Peyer's patch (tissue), 4 donors: ENCODE data around the gene TNC. TPM values are rescaled to one million over a fixed set of nuclear protein-coding genes. Genes with fewer than 3 reads are reported as not detected.
"Not testable (repeated sequence)": the region's sequence is repeated elsewhere in the genome, so short reads cannot be mapped to it uniquely, and the experiment has no call there.

Experiments used
- DNase-seq, 3 donors: peaks; one replicate each; pipeline ENCODE4 v3.0.0-alpha.2; 2017 to 2019
- H3K27ac ChIP-seq, 4 donors: fragments of 200-600 bp; sonication (generic); one replicate each; pipeline ENCODE4 v1.5.1; 2016 to 2019
- H3K27me3 ChIP-seq, 2 donors: fragments of 200-600 bp; sonication (generic); one replicate each; pipeline ENCODE4 v1.5.1; 2019
- H3K36me3 ChIP-seq, 3 donors: fragments of 200-600 bp; sonication (generic); one replicate each; pipeline ENCODE4 v1.5.1; 2016 to 2019
- H3K4me1 ChIP-seq, 4 donors: fragments of 200-600 bp; sonication (generic); one replicate each; pipeline ENCODE4 v1.5.1; 2016 to 2019
- H3K4me3 ChIP-seq, 4 donors: fragments of 200-600 bp; sonication (generic); 1 replicate in 3 of 4; 2 replicates in 1 of 4; pipeline ENCODE4 v1.5.1; 2016 to 2019; ENCODE audit warnings: mild to moderate bottlenecking in 1 of 4
- H3K9me3 ChIP-seq, 4 donors: fragments of 200-600 bp; sonication (generic); one replicate each; pipeline ENCODE4 v1.5.1; 2016 to 2019; ENCODE audit warnings: mild to moderate bottlenecking in 1 of 4
- POLR2A ChIP-seq, 2 donors: fragments of 450-650 bp; IDR thresholded peaks; one replicate each; pipeline ENCODE4 v1.5.1; 2017; ENCODE audit warnings: antibody characterized with exemption in 2 of 2, mild to moderate bottlenecking in 2 of 2, moderate library complexity in 2 of 2
- total RNA-seq, 4 donors: library from RNA; depleted of rRNA; stranded (reverse); fragments of >200 nt; gene quantifications; one replicate each; pipeline ENCODE4 v1.1.0, GENCODE V29; 2016
- TF ChIP-seq, protein P1 (sequence below), 6 experiments: fragments of 450-650 bp in 4 of 6; fragments of 200-600 bp in 2 of 6; sonication (generic) in 1 of 6; IDR thresholded peaks; one replicate each; pipeline ENCODE4 v1.5.1; 2017 to 2019; ENCODE audit warnings: antibody characterized with exemption in 6 of 6, mild to moderate bottlenecking in 3 of 6, moderate library complexity in 1 of 6

Gene TNC
- total RNA-seq, 4 donors from 2014 or later: 14.5 to 97.4 (median 38.4) TPM

DNA sequence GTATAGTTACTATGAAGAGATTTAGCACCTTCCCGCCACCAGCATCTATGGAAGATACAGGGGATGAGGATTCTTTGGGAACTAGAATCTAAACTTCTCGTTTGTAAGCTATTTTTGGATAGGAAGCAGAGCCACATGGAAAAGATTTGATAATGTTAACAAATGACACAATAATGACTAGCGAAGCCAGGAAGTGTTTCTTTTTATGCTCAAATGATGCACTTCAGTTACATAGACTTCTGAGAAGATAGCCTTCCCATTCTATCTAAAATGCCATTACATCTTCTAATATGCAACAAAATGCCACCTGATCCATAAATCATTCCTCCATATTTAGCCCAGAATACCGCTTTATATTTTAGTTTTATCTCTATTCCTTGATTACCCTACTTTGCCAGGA, 17.0 kb upstream of the TNC start:
- Histone ChIP-seq H3K27ac (peak overlapping the region in 2 of 4 donors; percentile 12 to 54), H3K27me3 (no peaks in the 10 kb centered on the region), H3K4me3 (no peak overlapping the region), H3K9me3 (no peaks in the 10 kb centered on the region), H3K4me1 (no peaks in the 10 kb centered on the region), H3K36me3 (no peaks in the 10 kb centered on the region)
- no peak for DNase-seq
- TF ChIP-seq, protein P1, sequence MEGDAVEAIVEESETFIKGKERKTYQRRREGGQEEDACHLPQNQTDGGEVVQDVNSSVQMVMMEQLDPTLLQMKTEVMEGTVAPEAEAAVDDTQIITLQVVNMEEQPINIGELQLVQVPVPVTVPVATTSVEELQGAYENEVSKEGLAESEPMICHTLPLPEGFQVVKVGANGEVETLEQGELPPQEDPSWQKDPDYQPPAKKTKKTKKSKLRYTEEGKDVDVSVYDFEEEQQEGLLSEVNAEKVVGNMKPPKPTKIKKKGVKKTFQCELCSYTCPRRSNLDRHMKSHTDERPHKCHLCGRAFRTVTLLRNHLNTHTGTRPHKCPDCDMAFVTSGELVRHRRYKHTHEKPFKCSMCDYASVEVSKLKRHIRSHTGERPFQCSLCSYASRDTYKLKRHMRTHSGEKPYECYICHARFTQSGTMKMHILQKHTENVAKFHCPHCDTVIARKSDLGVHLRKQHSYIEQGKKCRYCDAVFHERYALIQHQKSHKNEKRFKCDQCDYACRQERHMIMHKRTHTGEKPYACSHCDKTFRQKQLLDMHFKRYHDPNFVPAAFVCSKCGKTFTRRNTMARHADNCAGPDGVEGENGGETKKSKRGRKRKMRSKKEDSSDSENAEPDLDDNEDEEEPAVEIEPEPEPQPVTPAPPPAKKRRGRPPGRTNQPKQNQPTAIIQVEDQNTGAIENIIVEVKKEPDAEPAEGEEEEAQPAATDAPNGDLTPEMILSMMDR (IDR thresholded peaks at IDR 0.05): no peak
- TF ChIP-seq POLR2A (IDR thresholded peaks at IDR 0.05): no peak

DNA sequence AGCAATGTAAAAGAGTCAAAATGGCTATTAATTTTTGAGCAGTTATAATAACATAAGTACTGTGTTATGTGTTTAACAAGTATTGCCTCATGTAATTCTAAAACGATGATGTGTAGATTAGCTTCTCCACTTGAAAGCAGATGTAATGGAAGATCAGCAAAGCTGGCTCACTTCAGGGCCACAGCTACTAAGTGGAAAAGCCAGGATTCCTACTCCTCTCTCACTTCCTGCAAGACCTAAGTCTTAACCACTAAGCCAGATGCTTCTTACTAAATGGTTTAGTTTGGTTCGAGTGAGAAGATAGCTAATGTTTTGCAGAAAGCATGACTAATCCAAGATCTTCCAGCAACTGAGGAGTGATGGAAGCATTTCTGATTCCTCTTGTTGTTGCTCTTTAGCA, 15.7 kb upstream of the TNC start:
- Histone ChIP-seq H3K36me3 (no peaks in the 10 kb centered on the region), H3K27ac (no peak overlapping the region), H3K4me3 (no peak overlapping the region), H3K27me3 (no peaks in the 10 kb centered on the region), H3K4me1 (no peaks in the 10 kb centered on the region), H3K9me3 (no peaks in the 10 kb centered on the region)
- no peak for DNase-seq
- TF ChIP-seq POLR2A (IDR thresholded peaks at IDR 0.05): no peak
- TF ChIP-seq, protein P1 (IDR thresholded peaks at IDR 0.05): no peak

DNA sequence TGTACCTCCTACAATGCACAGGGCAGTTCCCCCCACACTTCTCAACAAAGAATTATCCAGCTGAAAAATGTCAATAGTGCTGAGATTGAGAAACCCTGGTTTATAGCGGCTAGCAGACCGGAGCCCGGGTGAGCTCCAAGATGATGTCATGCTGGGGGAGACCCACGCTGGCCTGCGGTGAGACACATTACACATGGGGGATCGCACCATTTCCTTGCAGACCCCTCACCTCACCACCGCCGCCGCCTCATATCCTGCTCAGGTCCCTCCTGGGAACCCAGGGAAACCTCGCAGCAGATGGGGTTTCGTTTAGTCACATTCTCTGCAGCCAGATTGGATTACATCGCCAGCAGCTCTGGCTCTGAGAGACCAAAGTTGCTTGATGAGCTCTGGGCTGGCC, 14.7 kb upstream of the TNC start:
- Histone ChIP-seq H3K36me3 (no peaks in the 10 kb centered on the region), H3K27me3 (no peaks in the 10 kb centered on the region), H3K4me3 (no peak overlapping the region), H3K4me1 (no peaks in the 10 kb centered on the region), H3K27ac (peak overlapping the region in 1 of 4 donors; percentile 25), H3K9me3 (no peaks in the 10 kb centered on the region)
- no peak for TF ChIP-seq POLR2A (IDR thresholded peaks at IDR 0.05)
- TF ChIP-seq, protein P1 (IDR thresholded peaks at IDR 0.05): no peak
- DNase-seq: no peak

DNA sequence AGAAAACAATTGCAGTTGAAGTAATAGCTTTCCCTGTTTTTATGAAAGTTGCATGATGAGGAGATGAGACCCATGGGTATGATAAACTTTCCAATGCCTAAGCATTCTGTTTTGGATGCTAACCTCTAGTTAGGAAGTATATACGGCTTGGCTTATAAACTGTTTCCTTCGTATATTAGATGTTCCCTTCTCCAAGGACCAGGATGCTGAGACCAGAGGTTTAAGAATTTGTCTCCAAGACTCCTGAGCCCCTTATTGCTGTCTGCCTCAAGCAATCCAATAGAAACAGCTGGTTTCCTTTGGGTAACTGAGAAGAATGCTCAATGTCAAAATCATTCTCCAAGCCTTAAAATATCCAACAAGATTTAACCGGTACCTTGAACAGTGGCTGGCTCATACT, 12.2 kb upstream of the TNC start:
- no peak for TF ChIP-seq POLR2A (IDR thresholded peaks at IDR 0.05)
- TF ChIP-seq, protein P1 (IDR thresholded peaks at IDR 0.05): no peak
- Histone ChIP-seq H3K27ac (no peak overlapping the region), H3K9me3 (no peaks in the 10 kb centered on the region), H3K36me3 (no peaks in the 10 kb centered on the region), H3K4me3 (no peak overlapping the region), H3K4me1 (no peaks in the 10 kb centered on the region), H3K27me3 (no peaks in the 10 kb centered on the region)
- DNase-seq: no peak

DNA sequence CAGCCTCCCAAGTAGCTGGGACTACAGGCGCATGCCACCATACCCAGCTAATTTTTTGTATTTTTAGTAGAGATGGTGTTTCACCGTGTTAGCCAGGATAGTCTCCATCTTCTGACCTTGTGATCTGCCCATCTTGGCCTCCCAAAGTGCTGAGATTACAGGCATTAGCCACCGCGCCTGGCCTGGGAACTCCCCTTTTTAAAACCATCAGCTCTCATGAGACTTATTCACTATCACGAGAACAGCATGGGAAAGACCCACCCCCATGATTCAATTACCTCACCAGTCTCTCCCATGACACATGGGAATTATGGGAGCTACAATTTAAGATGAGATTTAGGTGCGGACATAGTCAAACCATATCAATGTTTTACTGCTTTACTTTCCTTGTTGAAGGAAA, 10.8 kb upstream of the TNC start:
- H3K36me3 ChIP-seq, H3K4me3 ChIP-seq, DNase-seq, H3K9me3 ChIP-seq, H3K4me1 ChIP-seq, H3K27ac ChIP-seq, H3K27me3 ChIP-seq: not testable (repeated sequence)

DNA sequence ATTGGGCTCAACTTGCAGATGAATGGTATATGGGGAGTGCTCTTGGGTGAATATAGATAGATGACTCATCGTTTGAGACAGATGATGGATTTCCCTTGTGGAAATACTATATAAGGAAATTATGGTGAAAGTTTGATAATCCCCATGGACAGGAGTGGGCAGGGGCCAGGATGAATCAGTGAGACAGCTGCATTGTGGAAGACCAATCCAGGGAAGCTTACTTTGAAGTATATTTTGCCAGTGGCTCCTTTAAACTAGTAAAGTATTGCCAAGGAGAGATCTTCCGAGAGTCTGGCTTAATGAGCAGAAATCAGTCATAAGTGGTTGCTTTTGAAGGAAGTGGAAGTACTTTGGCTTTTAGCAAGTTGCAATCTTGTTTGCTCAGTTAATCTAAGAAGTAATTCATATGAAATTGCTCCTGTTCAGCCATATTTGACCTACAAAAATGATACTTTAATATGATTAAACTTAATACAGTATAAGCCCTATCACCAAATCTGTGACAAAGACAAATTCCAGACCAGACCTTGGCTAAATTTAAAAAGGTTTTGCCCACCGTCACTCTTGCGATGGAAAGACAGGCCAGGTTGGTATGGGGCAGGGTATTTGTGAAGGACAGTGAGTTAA, 9.3 kb upstream of the TNC start:
- H3K27ac ChIP-seq: peak overlapping the region in 1 of 4 donors; percentile 41
- H3K9me3 ChIP-seq: no peaks in the 10 kb centered on the region
- TF ChIP-seq, protein P1 (IDR thresholded peaks at IDR 0.05): no peak
- TF ChIP-seq POLR2A (IDR thresholded peaks at IDR 0.05): no peak
- H3K27me3 ChIP-seq: no peaks in the 10 kb centered on the region
- no peaks in the 10 kb centered on the region for H3K36me3 ChIP-seq
- DNase-seq: no peak
- no peaks in the 10 kb centered on the region for H3K4me1 ChIP-seq
- H3K4me3 ChIP-seq: no peak overlapping the region
